ENCODE data around the gene ZFPM1.

- TF ChIP-seq YY1 (IDR thresholded peaks at IDR 0.05; ENCODE audit: insufficient read depth, insufficient read length) (no peak), SUZ12 (IDR thresholded peaks at IDR 0.05; ENCODE audit: extremely low read depth, insufficient read depth, insufficient read length) (no peak), ZNF274 (IDR thresholded peaks at IDR 0.05; ENCODE audit: low read depth, low read length) (no peak)
Measured at GRCh38 chr16:88577166-88577565, 124.1 kb downstream of the ZFPM1 start.
